Embryonic facial prominence (tissue), 1 donor: ENCODE results near the gene AJUBA.

Source experiments
- DNase-seq: peaks from one replicate; pipeline ENCODE4 v3.0.0-alpha.2; 2016; ENCODE audit errors: extremely low spot score

Gene AJUBA

GRCh38 chr14:22935156-22935555 is 47.2 kb downstream of the AJUBA start:
- DNase-seq = no peak

DNA sequence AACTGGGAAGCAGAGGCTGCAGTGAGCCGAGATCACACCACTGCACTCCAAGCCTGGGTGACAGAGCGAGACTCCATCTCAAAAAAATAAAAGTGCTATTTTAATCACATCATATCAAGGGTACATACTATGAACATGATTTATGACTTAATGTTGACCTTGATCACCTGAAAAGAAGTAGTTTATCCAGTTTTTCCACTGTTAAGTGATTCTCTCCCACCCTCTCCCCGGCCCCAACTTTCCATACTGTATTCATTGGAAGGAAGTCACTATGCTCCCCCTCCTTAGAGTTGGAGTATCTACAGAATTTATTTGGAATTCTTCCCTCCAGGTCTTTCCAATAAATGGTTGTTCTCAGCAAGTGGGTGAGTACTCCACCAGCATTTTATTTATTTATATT is 50.2 kb downstream of the AJUBA start:
- DNase-seq = no peak

GRCh38 chr14:22929961-22930364 is 52.4 kb downstream of the AJUBA start:
- no peak for DNase-seq

- DNase-seq = peak; percentile 100
Observed at GRCh38 chr14:22929104-22929960, 53.0 kb downstream of the AJUBA start, which contains the start of gene PRMT5. Gene PRMT5, minus strand, starts transcription at chr14:22929376. Its CDS starts 15 bp downstream, at chr14:22929361.

- no peak for DNase-seq
Observed at GRCh38 chr14:22928237-22929103, 53.9 kb downstream of the AJUBA start.

- no peak for DNase-seq
Observed at GRCh38 chr14:22926316-22926715, 56.0 kb downstream of the AJUBA start.

- DNase-seq = no peak
Observed at GRCh38 chr14:22925513-22925912, 56.8 kb downstream of the AJUBA start.

GRCh38 chr14:22923746-22924145 is 58.6 kb downstream of the AJUBA start:
- DNase-seq = no peak

- DNase-seq = no peak
Observed at GRCh38 chr14:22922294-22922693, 60.1 kb downstream of the AJUBA start.
